Measurements from ENCODE around the gene DARS2. TPM values are rescaled to one million over a fixed set of nuclear protein-coding genes. Genes with fewer than 3 reads are reported as not detected.

Gene DARS2
- total RNA-seq, 4 donors from 2014 or later, result 9.5 to 16.9 (median 12.1) TPM

DNA sequence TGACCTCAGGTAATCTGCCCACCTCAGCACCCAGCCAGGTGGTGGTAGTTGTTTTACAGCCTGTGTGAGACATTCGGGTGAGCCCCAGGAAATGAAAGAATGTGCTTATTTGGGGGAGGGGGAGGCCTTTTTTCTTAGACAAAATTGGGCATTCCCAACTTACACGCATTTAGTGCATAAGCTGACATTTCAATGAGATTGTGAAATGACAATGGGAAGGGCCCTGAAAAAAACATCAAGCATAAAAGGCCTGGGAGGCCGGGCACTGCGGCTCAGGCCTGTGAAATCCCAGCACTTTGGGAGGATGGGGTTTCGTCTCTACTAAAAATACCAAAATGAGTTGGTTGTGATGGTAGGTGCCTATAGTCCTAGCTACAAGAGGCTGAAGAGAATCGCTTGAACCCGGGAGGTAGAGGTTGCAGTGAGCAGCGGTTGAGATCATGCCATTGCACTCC is 38.3 kb downstream of the DARS2 start:
- TF ChIP-seq, protein P1, sequence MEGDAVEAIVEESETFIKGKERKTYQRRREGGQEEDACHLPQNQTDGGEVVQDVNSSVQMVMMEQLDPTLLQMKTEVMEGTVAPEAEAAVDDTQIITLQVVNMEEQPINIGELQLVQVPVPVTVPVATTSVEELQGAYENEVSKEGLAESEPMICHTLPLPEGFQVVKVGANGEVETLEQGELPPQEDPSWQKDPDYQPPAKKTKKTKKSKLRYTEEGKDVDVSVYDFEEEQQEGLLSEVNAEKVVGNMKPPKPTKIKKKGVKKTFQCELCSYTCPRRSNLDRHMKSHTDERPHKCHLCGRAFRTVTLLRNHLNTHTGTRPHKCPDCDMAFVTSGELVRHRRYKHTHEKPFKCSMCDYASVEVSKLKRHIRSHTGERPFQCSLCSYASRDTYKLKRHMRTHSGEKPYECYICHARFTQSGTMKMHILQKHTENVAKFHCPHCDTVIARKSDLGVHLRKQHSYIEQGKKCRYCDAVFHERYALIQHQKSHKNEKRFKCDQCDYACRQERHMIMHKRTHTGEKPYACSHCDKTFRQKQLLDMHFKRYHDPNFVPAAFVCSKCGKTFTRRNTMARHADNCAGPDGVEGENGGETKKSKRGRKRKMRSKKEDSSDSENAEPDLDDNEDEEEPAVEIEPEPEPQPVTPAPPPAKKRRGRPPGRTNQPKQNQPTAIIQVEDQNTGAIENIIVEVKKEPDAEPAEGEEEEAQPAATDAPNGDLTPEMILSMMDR (IDR thresholded peaks at IDR 0.05), result no peak
- DNase-seq (ENCODE audit: low spot score), result no peak
- no peak for ATAC-seq (ENCODE audit: low FRiP score)

DNA sequence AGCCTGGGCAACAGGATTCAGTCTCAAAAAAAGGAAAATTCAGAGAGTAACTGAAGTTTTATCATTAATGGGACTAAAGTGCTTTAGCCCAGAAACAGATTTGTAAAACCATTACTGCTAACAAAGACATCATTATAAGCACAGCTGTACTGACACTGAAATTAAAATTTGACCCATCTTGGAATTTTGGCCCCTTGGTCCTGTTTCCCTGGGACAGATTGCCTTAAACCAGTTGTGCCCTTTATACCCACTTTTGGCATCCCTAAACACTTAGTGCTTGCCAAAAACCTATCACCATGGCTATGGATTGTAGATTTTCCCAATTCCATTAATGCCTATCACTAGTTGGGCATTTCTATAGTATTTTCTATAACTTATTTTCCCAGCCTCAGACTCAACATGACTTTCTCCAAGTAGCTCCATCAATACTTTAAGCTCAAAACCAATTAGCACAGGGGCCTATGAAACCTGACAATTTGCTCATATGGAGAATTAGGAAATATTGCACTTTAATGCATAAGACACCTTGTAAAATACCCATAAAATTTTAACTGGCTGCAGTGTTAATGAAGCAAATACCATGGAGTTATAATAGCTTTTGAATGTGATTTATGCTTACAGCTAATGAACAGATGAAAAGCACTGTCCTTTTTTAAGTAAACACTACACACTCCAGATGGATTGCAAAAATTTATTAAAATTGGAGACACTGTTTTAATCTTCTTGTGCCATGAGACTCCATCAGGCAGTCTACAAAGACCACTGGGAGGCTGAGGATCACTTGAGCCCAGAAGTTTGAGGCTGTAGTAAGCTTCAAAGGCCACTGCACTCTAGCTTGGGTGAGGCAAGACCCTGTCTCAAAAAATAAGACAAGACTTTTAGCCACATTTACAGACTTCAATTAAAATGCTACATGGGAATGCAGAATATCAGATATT is 39.0 kb downstream of the DARS2 start:
- no peak for DNase-seq (ENCODE audit: low spot score)
- TF ChIP-seq, protein P1 (IDR thresholded peaks at IDR 0.05), result no peak
- no peak for ATAC-seq (ENCODE audit: low FRiP score)

DNA sequence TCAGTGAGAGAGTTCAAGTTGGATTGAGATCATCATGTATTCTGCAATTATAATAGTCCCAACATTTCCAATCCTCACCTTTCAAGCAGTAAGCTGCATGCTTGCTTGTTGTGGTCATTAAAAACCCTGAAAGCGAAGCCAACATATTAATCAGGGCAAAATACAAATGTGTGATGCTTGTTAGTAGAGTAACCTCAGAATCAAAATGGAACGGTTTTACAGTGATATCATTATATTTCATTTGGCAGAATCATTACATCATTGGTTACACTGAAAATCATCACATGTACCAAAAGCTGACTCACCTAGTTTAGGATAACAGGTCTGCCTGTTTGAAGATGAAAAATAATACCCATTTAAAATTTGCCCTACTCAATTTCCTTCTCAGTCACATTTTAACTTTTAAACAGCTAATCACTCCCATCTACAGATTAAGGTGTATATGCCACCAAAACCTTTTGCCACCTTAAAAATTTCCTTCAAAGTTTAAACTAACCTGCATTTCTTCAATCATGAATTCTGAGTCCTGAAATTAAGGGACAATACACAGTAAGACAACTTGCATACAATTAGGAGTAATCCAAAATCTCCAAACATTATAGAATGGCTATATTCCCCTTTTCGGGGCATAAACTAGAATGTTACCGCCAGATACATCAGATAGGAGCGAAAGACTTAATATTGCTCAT is 39.9 kb downstream of the DARS2 start:
- no peak for ATAC-seq (ENCODE audit: low FRiP score)
- TF ChIP-seq, protein P1 (IDR thresholded peaks at IDR 0.05), result no peak
- DNase-seq (ENCODE audit: low spot score), result no peak

DNA sequence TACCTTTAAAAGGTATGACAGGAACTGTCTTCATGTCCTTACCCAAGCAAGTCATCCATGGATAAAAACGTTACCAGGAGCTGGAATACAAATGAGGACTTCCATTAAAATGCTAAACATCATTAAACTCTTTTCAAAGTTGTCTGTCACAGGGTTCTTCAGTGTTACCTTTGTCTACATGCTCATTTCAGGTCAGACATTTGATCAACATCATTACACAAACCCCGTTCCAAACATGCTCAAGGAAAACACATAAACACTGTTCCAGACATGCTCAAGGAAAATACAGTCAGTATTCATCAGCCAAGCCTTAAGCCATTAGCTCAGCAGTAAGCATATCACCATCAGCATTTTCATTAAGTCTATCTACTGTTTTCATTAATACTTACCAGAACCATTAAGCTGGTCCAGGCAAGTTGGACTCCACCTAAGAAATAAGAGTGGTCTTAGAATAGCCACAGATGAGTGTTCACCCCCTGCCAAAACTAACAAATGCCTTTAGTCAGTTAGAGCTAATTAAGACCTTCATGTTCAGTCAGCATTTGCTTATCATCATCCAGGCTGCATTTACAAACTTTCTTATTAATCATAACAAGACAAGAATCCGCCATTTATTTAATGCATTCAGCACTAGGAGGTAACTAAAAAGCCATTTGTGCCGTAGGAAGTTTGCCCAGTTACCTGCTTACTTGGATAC is 41.1 kb downstream of the DARS2 start:
- ATAC-seq (ENCODE audit: low FRiP score) (no peak), DNase-seq (ENCODE audit: low spot score) (no peak)
- TF ChIP-seq, protein P1 (IDR thresholded peaks at IDR 0.05), result no peak

DNA sequence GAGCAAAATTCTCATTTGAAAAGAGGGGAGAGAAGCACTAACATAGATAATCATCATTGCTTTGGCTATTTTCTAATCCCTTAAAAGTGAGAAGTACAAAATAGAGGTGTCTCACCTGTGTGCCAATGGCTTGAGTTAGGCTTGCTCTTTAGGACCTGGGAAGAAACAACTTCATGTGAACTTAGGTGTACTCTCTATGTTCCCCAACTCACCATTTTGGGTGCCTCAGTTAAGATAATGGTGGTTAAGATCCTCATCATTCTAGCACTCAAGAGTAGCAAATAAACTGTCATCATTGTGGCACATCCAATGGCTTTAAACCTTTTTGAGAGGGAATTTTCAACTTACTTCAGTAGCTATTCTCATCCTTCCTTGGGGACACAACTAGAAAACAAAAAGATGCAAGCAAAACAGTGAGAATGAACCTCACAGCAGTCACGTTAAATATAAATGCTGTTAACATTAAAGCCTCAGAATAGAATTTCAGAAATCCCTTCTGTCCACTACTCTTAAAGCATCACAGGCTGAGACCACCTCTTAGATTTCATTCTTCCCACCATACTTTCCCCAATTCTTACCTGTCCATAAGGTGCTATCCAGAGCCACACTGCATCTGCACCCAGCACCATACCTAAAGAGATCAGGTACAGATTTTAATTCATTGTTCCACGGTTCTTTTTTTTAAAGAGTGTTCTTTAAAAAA is 42.1 kb downstream of the DARS2 start:
- TF ChIP-seq, protein P1 (IDR thresholded peaks at IDR 0.05), result no peak
- ATAC-seq (ENCODE audit: low FRiP score), result no peak
- no peak for DNase-seq (ENCODE audit: low spot score)

DNA sequence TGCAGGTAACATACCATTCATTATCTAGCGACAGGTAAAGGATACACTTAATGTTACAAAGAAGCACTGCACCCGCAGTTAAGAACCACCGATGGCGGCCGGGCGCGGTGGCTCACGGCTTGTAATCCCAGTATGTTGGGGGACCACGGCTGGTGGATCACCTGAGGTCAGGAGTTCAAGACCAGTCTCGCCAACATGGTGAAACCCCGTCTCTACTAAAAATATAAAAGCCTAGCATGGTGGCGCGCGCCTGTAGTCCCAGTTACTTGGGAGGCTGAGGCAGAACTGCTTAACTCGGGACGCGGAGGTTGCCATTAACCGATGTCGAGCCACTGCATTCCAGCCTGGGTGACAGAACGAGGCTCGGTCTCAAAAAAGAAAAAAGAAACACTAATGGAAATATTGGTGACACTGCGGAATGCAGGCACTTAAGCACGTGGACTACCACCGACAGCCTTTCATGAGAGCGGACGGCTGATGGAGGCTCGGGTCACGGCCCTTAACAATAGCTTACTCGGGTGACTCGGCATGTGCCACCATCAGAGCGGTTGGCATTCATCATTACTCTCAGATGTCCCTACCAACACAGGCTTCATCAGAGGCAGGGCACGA is 42.8 kb downstream of the DARS2 start:
- no peak for ATAC-seq (ENCODE audit: low FRiP score)
- DNase-seq (ENCODE audit: low spot score), result no peak
- TF ChIP-seq, protein P1 (IDR thresholded peaks at IDR 0.05), result no peak
